ENCODE results near the gene LONP2. TPM values are rescaled to one million over a fixed set of nuclear protein-coding genes. Genes with fewer than 3 reads are reported as not detected.

Gene LONP2
- total and polyA plus RNA-seq, 2 of the 13 experiments (the other 11 are each of a cell fraction or from before 2014, with no cell fraction given): 39.2 to 63.3 TPM

- TF ChIP-seq MTERF4 (CRISPR knock-in tag; IDR thresholded peaks at IDR 0.05) (0 out of 2 replicates have a peak, but pooled peaks have one; percentile 9), LCORL (IDR thresholded peaks at IDR 0.05) (0 out of 2 replicates have a peak, but pooled peaks have one; percentile 10), LCORL (CRISPR knock-in tag; IDR thresholded peaks at IDR 0.05) (no peak), THRA (CRISPR knock-in tag; IDR thresholded peaks at IDR 0.05; ENCODE audit: borderline replicate concordance) (no peak), ZNF335 (CRISPR knock-in tag; IDR thresholded peaks at IDR 0.05) (0 out of 2 replicates have a peak, but pooled peaks have one; percentile 11), ZNF720 (CRISPR knock-in tag; IDR thresholded peaks at IDR 0.05) (no peak), ZNF17 (CRISPR knock-in tag; IDR thresholded peaks at IDR 0.05) (0 out of 2 replicates have a peak, but pooled peaks have one; percentile 17)
Measured at GRCh38 chr16:48244863-48245195, 729 bp downstream of the LONP2 start (continued).

GRCh38 chr16:48246066-48246465 is 2.0 kb downstream of the LONP2 start:
- ATAC-seq: no peak
- TF ChIP-seq DDIT3 (CRISPR knock-in tag; IDR thresholded peaks at IDR 0.05): no peak
- TF ChIP-seq RXRA (CRISPR knock-in tag; IDR thresholded peaks at IDR 0.05): no peak
- no peak for TF ChIP-seq ZSCAN21 (CRISPR knock-in tag; IDR thresholded peaks at IDR 0.05; ENCODE audit: borderline replicate concordance)
- TF ChIP-seq RFX5 (IDR thresholded peaks at IDR 0.05; ENCODE audit: low read depth, low read length): no peak
- TF ChIP-seq ZNF639 (CRISPR knock-in tag; conservative IDR thresholded peaks at IDR 0.05): no peak
- TF ChIP-seq SALL1 (CRISPR knock-in tag; IDR thresholded peaks at IDR 0.05): no peak
- no peak for TF ChIP-seq RBM39 (IDR thresholded peaks at IDR 0.05; ENCODE audit: low read depth, low read length, poor library complexity, severe bottlenecking)
- no peak for TF ChIP-seq ZNF788 (CRISPR knock-in tag; IDR thresholded peaks at IDR 0.05; ENCODE audit: borderline replicate concordance)
- TF ChIP-seq ZNF562 (CRISPR knock-in tag; IDR thresholded peaks at IDR 0.05; ENCODE audit: borderline replicate concordance): no peak
- no peak for TF ChIP-seq MAFF (IDR thresholded peaks at IDR 0.05; ENCODE audit: low read depth, low read length)
- no peak for TF ChIP-seq TP53 (CRISPR knock-in tag; conservative IDR thresholded peaks at IDR 0.05)

More at GRCh38 chr16:48246066-48246465, 2.0 kb downstream of the LONP2 start:
- Histone ChIP-seq H3K36me3 (replicated peaks in 1 of 2; ENCODE audit: control insufficient read depth in 1 of 2, insufficient read depth in 2 of 2, low read length in 2 of 2) (peaks cover 0 to 6% of the 10 kb centered on the region in 2 experiments; a peak in 2 of 5 replicates), H4K20me1 (ENCODE audit: insufficient read depth, low read length) (0 out of 2 replicates have a peak, but pooled peaks cover 8% of the 10 kb centered on the region), H2AFZ (ENCODE audit: low read length) (no peak overlapping the region), H3K4me2 (ENCODE audit: low read depth, low read length) (peak overlapping the region; percentile 93), H3K9ac (ENCODE audit: insufficient read depth, low read depth, low read length) (peak overlapping the region; percentile 96; the same call in 1 of the 2 replicates), H3K4me3 (replicated peaks in 1 of 3; ENCODE audit: insufficient read depth in 1 of 3, low read depth in 2 of 3, low read length in 3 of 3) (peak overlapping the region; percentile 2 to 93 (median 93); a peak in 1 of 6 replicates), H3K27ac (ENCODE audit: extremely low read length, insufficient read depth, low read length) (no peak overlapping the region), H3K9me3 (ENCODE audit: low read length) (no peaks in the 10 kb centered on the region), H3K27me3 (ENCODE audit: control insufficient read depth in 1 of 2, insufficient read depth in 2 of 2, low read length in 2 of 2) (no peaks in the 10 kb centered on the region; a peak in 1 of 5 replicates), H3K79me2 (ENCODE audit: insufficient read depth, low read length) (peaks cover 59% of the 10 kb centered on the region), H3K4me1 (ENCODE audit: insufficient read depth, low read length) (peaks cover 34% of the 10 kb centered on the region)
- POLR2A ChIA-PET: no interaction called here
- in situ Hi-C loops (cut with HindIII; ENCODE audit: extremely low pct_ligation_motif_present, low pct_unique_long_range_greater_than_20kb): no loop called here
- 56% methylated on average over 2 of the region's 2 CpGs for WGBS (ENCODE audit: low lambda C conversion rate)
- FAIRE-seq (no peak), DNase-seq (ENCODE audit: low spot score) (no peak)
- TSS peak; percentile 50 for BruUV-seq (replicated peaks)
- intact Hi-C loops (cut with micrococcal nuclease; ENCODE audit: unreplicated experiment): no loop called here
- CTCF ChIA-PET (ENCODE audit: low intra/inter-chr PET ratio, low total read pairs): no interaction called here
